D721Med (cell line): Measurements from ENCODE around the gene MREG.

Source experiments
- DNase-seq: peaks from one replicate; pipeline ENCODE4 v3.0.0; 2011; ENCODE audit warnings: low spot score; ENCODE audit not compliant: insufficient read length
- FAIRE-seq: peaks from 2 replicates; lab custom pipeline; 2011; peaks lifted over from hg19 to GRCh38; lab: Jason Lieb, UNC
- CTCF ChIP-seq: IDR thresholded peaks from 2 replicates; pipeline ENCODE4 v1.5.1; 2012; ENCODE audit warnings: mild to moderate bottlenecking, control low read depth; ENCODE audit not compliant: insufficient read depth; ENCODE audit errors: missing control alignments

The MREG gene

GRCh38 chr2:215910180-215910579 is 103.2 kb downstream of the MREG start:
- FAIRE-seq (peak; percentile 11), DNase-seq (no peak)
- TF ChIP-seq CTCF = no peak

- no peak for TF ChIP-seq CTCF
- DNase-seq (no peak), FAIRE-seq (no peak)
These were observed 106.2 kb downstream of the MREG start for GRCh38 chr2:215907147-215907546.

- FAIRE-seq = no peak
These were observed 106.9 kb downstream of the MREG start for GRCh38 chr2:215906458-215906857.

GRCh38 chr2:215905691-215906090 is 107.7 kb downstream of the MREG start:
- TF ChIP-seq CTCF = no peak
- FAIRE-seq (no peak), DNase-seq (no peak)

More at GRCh38 chr2:215906458-215906857, 106.9 kb downstream of the MREG start:
- no peak for TF ChIP-seq CTCF
- no peak for DNase-seq

- DNase-seq = no peak
- no peak for TF ChIP-seq CTCF
- no peak for FAIRE-seq
These were observed 109.2 kb downstream of the MREG start for GRCh38 chr2:215904101-215904500.

GRCh38 chr2:215903203-215903602 is 110.1 kb downstream of the MREG start:
- FAIRE-seq (no peak), DNase-seq (no peak)
- TF ChIP-seq CTCF = no peak

GRCh38 chr2:215901796-215902195 is 111.6 kb downstream of the MREG start:
- no peak for TF ChIP-seq CTCF
- DNase-seq (no peak), FAIRE-seq (no peak)
